GM23248 (cell line): ENCODE measurements around the gene ENPP4.

Source experiments
- EZH2 ChIP-seq: fragments of 200-600 bp; sonication (generic); IDR thresholded peaks from 2 replicates; pipeline ENCODE4 v1.6.1; 2018; ENCODE audit warnings: antibody characterized with exemption, mild to moderate bottlenecking; ENCODE audit not compliant: insufficient read depth, poor library complexity, severe bottlenecking
- EZH2phosphoT487 ChIP-seq: fragments of 200-600 bp; sonication (generic); IDR thresholded peaks from 2 replicates; pipeline ENCODE4 v1.6.1; 2018; ENCODE audit warnings: antibody characterized with exemption, moderate library complexity, mild to moderate bottlenecking, low read depth; ENCODE audit not compliant: insufficient read depth

DNA sequence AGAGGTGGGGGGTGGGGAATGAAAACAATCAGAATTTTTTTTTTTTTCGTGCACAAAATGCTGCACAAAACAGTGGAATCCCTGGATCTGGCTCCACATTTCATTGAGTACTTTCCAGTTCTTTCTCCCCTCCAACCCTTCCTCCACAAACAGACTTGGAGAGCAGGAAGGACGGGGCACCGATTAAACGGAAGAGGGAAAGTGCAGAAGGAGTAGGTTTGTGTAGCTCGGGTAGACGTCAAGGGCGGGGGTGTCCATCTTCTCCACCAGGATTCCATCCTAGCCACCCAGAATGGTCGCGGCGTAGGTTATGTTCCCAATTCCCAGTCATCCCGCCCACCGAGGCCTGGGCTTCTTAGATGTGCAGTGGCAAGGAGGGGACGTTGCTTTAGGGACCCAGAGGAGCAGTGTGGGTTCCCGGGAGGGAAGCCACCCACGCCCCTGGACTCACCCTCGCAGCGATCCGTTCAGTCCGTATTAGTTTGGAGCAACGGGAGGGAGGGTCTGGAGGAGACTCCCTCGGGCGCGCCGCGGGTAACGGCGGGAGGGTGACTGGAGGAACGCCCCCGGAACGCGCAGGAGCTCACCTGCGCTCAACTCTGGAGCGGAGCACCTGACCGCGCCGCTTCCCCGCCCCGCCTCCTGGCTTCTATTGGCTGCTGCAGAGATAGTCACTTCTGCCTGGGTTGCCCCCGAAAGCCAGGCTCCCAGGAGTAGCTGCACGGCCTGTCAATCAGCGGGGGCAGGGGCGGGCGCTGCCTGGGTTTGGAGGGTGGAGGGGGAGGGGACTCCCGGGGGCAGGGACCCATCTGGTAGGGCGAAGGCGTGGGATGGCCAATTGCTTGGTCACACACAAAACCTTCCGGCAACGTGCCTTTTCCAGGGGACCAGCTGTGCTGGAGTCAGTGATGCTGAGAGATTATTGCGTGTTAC, 40.8 kb downstream of the ENPP4 start, which contains the start of gene ENPP5:
- TF ChIP-seq EZH2 (no peak), EZH2phosphoT487 (no peak)
